ENCODE data around the gene TMED8.

DNA sequence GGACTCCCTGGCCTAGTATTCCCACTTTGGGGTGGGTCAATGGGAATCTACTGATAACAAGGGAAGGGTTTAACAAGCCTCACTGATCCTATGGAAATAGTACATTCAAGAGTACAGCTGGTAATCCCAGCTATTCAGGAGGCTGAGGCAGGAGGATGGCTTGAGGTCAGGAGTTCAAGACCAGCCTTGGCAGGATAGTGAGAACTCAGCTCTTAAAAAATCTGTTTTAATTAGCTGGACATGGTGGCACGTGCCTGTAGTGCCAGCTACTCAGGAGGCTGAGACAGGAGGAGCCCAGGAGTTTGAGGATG lies 60.7 kb downstream of the TMED8 start:
- TF ChIP-seq, protein P1, sequence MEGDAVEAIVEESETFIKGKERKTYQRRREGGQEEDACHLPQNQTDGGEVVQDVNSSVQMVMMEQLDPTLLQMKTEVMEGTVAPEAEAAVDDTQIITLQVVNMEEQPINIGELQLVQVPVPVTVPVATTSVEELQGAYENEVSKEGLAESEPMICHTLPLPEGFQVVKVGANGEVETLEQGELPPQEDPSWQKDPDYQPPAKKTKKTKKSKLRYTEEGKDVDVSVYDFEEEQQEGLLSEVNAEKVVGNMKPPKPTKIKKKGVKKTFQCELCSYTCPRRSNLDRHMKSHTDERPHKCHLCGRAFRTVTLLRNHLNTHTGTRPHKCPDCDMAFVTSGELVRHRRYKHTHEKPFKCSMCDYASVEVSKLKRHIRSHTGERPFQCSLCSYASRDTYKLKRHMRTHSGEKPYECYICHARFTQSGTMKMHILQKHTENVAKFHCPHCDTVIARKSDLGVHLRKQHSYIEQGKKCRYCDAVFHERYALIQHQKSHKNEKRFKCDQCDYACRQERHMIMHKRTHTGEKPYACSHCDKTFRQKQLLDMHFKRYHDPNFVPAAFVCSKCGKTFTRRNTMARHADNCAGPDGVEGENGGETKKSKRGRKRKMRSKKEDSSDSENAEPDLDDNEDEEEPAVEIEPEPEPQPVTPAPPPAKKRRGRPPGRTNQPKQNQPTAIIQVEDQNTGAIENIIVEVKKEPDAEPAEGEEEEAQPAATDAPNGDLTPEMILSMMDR (conservative IDR thresholded peaks at IDR 0.05): peak; percentile 57; the same call in 1 of the 2 replicates
- no peak for TF ChIP-seq EZH2 (IDR thresholded peaks at IDR 0.05; ENCODE audit: low read depth)

Measured in PC-9 (cell line).